Fibroblast of villous mesenchyme (primary cell): Measurements from ENCODE around the gene DMGDH. TPM values are rescaled to one million over a fixed set of nuclear protein-coding genes. Genes with fewer than 3 reads are reported as not detected.

ENCODE experiments used
- DNase-seq: peaks from one replicate; pipeline ENCODE4 v3.0.0-alpha.2; 2010; ENCODE audit warnings: low read depth
- H3K4me3 ChIP-seq: 2 replicates; pipeline ENCODE4 v1.5.1; 2011; ENCODE audit warnings: low read depth, mild to moderate bottlenecking, low read length
- CTCF ChIP-seq: IDR thresholded peaks from 2 replicates; pipeline ENCODE4 v1.5.1; 2012; ENCODE audit warnings: low read depth, mild to moderate bottlenecking, low read length; ENCODE audit not compliant: insufficient read depth
- total RNA-seq: library from RNA; depleted of rRNA; stranded (reverse); fragments of >200 nt; gene quantifications from 2 replicates; pipeline ENCODE4 v1.2.3, GENCODE V29; 2012

DMGDH gene
- total RNA-seq, 1 donor: 6.9 TPM

GRCh38 chr5:79048437-79048836 lies 21.0 kb downstream of the DMGDH start:
- H3K4me3 ChIP-seq: no peak overlapping the region
- DNase-seq: no peak
- no peak for TF ChIP-seq CTCF

- TF ChIP-seq CTCF: no peak
- H3K4me3 ChIP-seq: no peak overlapping the region
- DNase-seq: no peak
Observed at GRCh38 chr5:79047199-79047598, 22.3 kb downstream of the DMGDH start.

- no peak overlapping the region for H3K4me3 ChIP-seq
- no peak for DNase-seq
- TF ChIP-seq CTCF: no peak
Observed at GRCh38 chr5:79042188-79042587, 27.3 kb downstream of the DMGDH start.

- no peak overlapping the region for H3K4me3 ChIP-seq
- DNase-seq: no peak
- TF ChIP-seq CTCF: no peak
Observed at GRCh38 chr5:79036769-79037168, 32.7 kb downstream of the DMGDH start.

- H3K4me3 ChIP-seq: no peak overlapping the region
- DNase-seq: no peak
- TF ChIP-seq CTCF: no peak
Observed at GRCh38 chr5:79035237-79035636, 34.2 kb downstream of the DMGDH start.

GRCh38 chr5:79032782-79033181 lies 36.7 kb downstream of the DMGDH start:
- no peak for DNase-seq
- no peak overlapping the region for H3K4me3 ChIP-seq
- no peak for TF ChIP-seq CTCF

GRCh38 chr5:79032031-79032695 lies 37.3 kb downstream of the DMGDH start:
- no peak for TF ChIP-seq CTCF
- no peak for DNase-seq
- no peak overlapping the region for H3K4me3 ChIP-seq
